Suppressor macrophage treated with lipopolysaccharide for 4 hours (primary cell): ENCODE results near the gene KAZN.
"Not testable (repeated sequence)": the region's sequence is repeated elsewhere in the genome, so short reads cannot be mapped to it uniquely, and the experiment has no call there.

Source experiments
- DNase-seq: peaks from one replicate; pipeline ENCODE4 v3.0.0-alpha.2; 2020

KAZN gene

GRCh38 chr1:15022048-15022447 lies 423.6 kb downstream of the KAZN start:
- DNase-seq, result no peak

- DNase-seq, result peak; percentile 18
Measured at GRCh38 chr1:15023205-15023604, 424.7 kb downstream of the KAZN start.

- DNase-seq, result no peak
Measured at GRCh38 chr1:15023976-15024375, 425.5 kb downstream of the KAZN start.

GRCh38 chr1:15026117-15026489 lies 427.6 kb downstream of the KAZN start:
- no peak for DNase-seq

DNA sequence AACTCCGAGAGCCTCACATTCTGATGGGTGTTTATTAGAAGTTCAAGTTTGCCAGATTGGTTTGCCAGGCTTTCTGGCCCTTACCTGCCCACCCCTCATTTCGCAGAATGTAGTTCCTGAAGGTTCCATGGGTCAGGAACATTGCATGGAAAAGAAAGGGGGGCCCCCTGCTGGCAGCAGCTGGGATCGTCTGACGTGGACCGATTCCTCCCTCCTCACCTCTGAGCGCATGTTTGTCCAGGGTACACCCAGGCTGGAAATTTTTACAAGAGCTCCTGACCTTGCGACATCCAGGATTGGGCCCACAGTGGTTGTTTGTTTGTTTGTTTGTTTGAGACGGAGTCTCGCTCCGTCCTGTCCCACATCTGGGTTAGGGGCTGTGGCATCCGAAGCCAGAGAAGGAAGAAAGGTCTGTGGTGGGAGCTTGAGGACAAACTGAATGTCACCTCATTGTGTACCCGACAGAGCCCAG lies 429.1 kb downstream of the KAZN start:
- peak; percentile 54 for DNase-seq

DNA sequence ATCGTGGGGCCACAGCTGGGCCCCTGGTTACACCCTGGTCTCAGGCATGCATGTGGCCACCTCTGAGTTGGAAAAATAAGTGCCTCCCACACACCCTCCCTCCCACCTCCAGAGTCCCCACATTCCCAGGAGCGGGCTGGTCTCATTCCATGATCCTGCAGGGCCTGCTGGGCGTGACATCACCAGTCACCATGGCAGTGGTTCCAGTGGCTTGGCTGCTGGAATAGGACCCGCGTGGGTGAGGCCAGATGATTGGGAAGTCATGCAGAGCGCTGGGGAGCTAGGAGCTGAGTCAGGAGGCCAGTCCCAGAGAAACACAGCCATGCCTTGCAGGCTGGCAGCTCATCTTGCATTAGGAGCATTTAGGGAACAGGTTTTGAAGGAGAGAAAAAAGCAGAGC lies 429.6 kb downstream of the KAZN start:
- peak; percentile 3 for DNase-seq

- DNase-seq, result no peak
Measured at GRCh38 chr1:15028616-15029015, 430.1 kb downstream of the KAZN start.

DNA sequence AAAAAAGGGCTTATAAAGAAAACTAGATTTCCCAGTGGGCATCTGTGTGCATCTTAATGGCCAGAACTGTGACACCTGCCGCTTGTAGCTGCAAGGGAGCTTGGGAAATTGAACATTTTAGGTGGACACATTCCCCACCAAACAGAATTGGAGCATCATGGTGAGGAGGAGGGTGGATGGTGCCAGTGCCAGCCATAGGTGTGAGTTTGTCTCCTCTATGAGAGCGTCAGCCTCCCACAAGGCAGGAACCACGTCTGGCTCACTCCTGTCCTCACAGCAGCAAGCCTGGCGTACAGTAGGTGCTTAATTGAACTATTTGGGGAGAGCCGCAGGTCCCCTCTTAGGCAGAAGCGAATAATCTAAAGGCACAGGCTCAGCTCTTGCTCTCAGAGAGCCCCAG lies 430.6 kb downstream of the KAZN start:
- no peak for DNase-seq

DNA sequence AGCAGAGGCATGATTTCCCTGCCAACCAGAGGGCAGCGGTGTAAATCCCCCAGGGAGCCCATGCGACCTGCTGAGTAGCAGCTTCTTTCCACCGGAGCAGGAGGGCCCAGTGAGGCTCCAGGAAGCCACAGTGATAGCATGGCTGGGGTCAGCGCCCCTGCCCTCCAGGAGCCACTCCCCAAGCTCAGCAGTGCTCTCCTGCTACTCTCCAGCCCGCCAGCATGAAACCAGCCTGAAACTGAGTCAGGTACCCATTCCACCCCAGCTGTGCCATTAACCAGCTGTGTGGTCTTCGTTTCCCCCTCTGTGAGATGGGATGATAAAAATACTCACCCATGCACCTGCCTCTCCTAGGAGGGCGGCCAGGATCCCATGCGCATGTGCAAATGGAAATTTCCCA lies 431.3 kb downstream of the KAZN start:
- no peak for DNase-seq

GRCh38 chr1:15031251-15031933 lies 432.9 kb downstream of the KAZN start:
- no peak for DNase-seq

DNA sequence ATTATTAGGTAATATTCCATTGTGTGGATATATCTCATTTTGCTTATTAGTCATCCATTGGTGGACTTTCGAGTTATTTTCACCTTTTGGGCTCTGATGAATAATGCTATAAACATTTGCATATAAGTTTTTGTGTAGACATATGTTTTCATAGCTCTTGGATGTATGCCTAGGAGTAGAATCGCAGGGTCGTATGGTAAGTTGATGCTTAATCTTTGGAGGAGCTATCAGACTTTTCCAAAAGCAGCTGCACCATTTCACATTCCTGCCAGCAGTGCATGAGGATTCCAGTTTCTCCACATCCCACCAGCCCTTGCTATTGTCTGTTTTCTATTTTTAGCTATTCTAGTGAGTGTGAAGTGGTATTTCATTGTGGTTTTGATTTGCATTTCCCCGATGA lies 434.8 kb downstream of the KAZN start:
- DNase-seq, result no peak

DNA sequence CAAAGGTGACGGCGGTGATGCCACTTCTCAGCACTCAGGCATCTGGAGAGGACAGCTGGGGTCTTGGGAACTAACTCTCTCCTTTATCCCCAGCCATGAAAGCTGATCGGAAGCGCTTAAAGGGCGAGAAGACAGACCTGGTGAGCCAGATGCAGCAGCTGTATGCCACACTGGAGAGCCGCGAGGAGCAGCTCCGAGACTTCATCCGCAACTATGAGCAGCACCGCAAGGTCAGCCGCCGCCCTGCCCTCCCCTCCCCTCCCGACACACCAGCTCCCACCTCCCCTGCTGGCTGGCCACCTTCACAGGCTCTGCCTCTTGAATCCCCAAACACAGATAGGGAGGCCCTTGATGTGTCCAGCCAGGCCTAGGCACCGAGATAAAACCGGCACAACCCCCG lies 436.2 kb downstream of the KAZN start:
- DNase-seq, result no peak

DNA sequence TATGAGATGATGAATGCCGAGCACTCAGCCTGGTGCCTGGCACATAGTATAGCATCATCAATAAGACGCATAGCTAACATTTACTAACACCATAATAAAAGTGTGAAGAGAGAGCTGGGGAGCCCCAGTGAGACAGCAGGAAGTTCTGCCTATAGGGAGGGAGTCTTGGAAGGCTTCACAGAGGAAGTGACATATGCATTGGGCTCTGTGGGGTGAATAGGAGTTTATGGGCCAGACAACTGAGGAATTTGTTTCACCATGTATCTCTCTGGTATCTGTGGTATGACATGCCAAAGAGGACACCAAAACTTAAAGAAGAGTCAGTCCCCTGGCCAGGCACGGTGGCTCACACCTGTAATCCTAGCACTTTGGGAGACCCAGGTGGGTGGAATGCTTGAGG lies 436.8 kb downstream of the KAZN start:
- DNase-seq, result no peak

GRCh38 chr1:15036101-15036500 lies 437.6 kb downstream of the KAZN start:
- DNase-seq, result no peak

DNA sequence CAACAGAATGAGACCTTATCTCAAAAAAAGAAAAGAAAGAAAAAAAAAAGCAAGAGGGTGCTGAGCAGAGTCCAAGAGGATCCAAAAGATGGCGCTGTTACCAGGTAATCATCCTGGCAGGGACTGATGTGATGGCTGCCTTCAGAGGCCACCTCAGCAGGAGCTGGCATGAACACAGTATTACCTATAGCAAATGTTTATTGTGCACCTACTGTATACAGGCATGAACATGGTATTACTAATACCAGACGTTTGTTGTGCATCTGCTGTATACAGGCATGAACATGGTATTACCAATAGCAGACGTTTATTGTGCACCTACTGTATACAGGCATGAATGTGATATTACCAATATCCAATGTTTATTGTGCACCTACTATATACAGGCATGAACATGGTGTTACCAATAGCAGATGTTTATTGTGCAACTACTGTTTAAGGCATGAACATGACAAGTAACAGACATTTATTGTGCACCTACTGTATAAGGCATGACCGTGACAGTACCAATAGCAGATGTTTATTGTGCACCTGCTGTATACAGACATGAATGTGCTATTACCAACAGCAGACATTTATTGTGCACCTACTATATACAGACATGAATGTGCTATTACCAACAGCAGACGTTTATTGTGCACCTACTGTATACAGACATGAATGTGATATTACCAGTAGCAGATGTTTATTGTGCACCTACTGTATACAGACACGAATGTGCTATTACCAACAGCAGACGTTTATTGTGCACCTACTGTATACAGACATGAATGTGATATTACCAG lies 439.9 kb downstream of the KAZN start:
- no peak for DNase-seq

DNA sequence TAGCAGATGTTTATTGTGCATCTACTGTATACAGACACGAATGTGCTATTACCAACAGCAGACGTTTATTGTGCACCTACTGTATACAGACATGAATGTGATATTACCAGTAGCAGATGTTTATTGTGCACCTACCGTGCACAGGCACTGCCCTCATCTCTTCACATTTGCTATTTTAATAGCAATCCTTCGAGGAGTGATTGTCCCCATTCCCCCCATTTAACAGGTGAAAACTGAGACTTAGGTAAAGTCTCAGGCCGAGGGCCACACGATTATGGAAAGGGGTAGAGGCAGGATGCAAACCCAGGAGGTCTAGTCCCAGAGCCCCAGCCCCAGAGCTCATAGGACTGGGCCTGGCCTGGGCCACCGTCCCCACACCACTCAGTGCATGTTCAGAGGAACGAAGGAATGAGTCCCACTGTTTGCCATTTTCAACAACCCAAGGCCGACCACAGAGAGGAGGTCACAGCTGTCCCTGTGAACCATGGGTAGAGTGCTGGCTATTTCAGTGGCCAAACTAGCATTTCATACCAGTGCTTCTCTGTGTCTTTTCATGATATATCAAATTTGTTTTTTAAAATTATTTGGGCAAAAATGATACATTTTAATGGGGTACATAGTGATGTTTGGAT lies 440.6 kb downstream of the KAZN start:
- DNase-seq, result no peak

GRCh38 chr1:15039901-15040300 lies 441.4 kb downstream of the KAZN start:
- no peak for DNase-seq

GRCh38 chr1:15040685-15041084 lies 442.2 kb downstream of the KAZN start:
- not testable (repeated sequence) for DNase-seq

DNA sequence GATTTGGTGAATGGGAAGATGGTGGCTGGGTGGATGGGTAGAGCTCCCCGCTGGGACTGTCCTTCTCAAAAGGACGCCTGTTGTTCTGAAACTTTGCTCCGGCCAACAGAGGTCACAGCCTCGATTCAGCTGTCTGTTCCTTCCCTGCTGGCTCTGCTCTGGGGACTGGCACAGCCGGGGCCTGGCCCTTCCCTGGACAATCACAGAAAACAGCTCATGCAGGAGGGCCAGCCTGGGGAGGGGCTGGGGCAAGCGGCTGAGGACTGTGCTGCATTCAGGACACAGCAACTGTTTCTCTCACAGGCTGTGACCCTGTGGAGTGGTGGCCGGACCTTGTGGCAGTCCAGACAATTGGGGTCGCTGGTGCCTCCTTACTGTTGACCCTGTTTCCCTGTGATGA lies 444.4 kb downstream of the KAZN start:
- no peak for DNase-seq

GRCh38 chr1:15043934-15044333 lies 445.4 kb downstream of the KAZN start:
- DNase-seq, result no peak

GRCh38 chr1:15045123-15045522 lies 446.6 kb downstream of the KAZN start:
- DNase-seq, result no peak

GRCh38 chr1:15046487-15047165 lies 448.1 kb downstream of the KAZN start:
- DNase-seq, result peak; percentile 80

DNA sequence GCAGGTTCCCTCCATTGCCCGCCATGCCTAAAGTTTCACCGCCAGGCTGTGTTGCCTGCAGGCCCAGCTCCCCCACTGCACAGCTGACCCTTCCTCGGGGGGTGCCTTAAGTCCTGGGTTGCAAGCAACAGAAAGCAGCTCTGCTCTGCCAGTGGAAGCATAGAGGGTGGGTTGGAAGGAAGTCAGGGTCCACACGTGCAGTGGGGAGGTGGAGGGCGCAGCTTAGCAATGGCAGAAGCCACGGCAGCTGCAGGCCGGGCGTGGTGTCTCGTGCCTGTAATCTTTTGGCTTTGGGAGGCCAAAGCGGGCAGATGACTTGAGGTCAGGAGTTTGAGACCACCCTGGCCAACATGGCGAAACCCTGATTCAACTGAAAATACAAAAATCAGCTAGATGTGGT lies 448.8 kb downstream of the KAZN start:
- no peak for DNase-seq
